PC-9 (cell line): ENCODE measurements around the gene RASA1.

Experiments
- CTCF ChIP-seq: fragments of 200-600 bp; sonication (generic); conservative IDR thresholded peaks from 2 replicates; pipeline ENCODE4 v1.6.1; 2017; ENCODE audit warnings: mixed run types, antibody characterized with exemption, mild to moderate bottlenecking, moderate library complexity
- EZH2 ChIP-seq: fragments of 200-600 bp; sonication (generic); IDR thresholded peaks from 2 replicates; pipeline ENCODE4 v1.8.0; 2017; ENCODE audit warnings: antibody characterized with exemption, low read depth

DNA sequence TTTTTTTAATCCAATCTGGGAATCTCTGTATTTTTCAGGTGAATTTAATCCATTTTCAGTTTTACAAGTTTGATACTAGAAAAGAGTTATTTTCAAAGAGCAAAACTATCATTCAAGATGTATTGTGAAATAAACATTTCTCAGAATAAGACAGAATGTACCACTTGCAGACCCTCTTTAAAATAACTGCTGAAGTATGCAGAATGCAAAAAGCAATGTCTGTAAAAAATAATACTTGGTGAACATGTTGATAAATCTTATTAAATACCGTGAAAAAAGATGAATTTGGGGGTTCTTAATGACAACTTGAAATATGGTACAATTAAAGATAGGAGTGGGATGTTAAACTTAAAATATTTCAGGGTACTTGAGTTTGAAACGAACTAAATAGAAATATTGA lies 26.1 kb upstream of the RASA1 start:
- TF ChIP-seq CTCF = no peak
- no peak for TF ChIP-seq EZH2
